AG04450 (cell line): ENCODE measurements around the gene PLXNA2. TPM values are rescaled to one million over a fixed set of nuclear protein-coding genes. Genes with fewer than 3 reads are reported as not detected.

ENCODE experiments used
- CTCF ChIA-PET: fragments of 300-600, 350-600 bp; formaldehyde crosslinking; extraction: SDS; loops from one replicate; lab custom pipeline; 2022; ENCODE audit warnings: antibody characterized with exemption, inconsistent platforms; lab: Charles Lee
- POLR2A ChIA-PET: fragments of 350-600 bp; formaldehyde crosslinking; extraction: SDS; loops from one replicate; lab custom pipeline; 2021; ENCODE audit warnings: antibody characterized with exemption, inconsistent platforms; lab: Yijun Ruan, JAX
- DNase-seq: peaks from one replicate; pipeline ENCODE4 v3.0.0-alpha.2; 2011; ENCODE audit warnings: low read depth, low spot score
- H3K27ac ChIP-seq: one replicate; pipeline ENCODE4 v1.5.1; 2012; ENCODE audit warnings: low read depth, low read length, control low read depth
- H3K27me3 ChIP-seq: one replicate; pipeline ENCODE4 v1.6.0; 2012; ENCODE audit warnings: low read length; ENCODE audit not compliant: control insufficient read depth, insufficient read depth
- H3K4me3 ChIP-seq: 2 replicates; pipeline ENCODE4 v1.5.1; 2011; ENCODE audit warnings: mild to moderate bottlenecking, low read depth, low read length, control low read depth
- H3K9me3 ChIP-seq: 2 replicates; pipeline ENCODE4 v1.5.1; 2012; ENCODE audit warnings: low read length; ENCODE audit not compliant: control insufficient read depth, insufficient read depth
- polyA plus RNA-seq: library from polyadenylated mRNA; depleted of rRNA; stranded (reverse); fragments of >200 nt; gene quantifications from 2 replicates; pipeline ENCODE4 v1.2.3, GENCODE V29; 2011
- TF ChIP-seq, protein P1 (sequence below): IDR thresholded peaks from 2 replicates; pipeline ENCODE4 v1.5.1; 2011; ENCODE audit warnings: low read depth, low read length, control low read depth, inconsistent platforms

The PLXNA2 gene
- polyA plus RNA-seq, 1 experiment = 0.10 TPM

DNA sequence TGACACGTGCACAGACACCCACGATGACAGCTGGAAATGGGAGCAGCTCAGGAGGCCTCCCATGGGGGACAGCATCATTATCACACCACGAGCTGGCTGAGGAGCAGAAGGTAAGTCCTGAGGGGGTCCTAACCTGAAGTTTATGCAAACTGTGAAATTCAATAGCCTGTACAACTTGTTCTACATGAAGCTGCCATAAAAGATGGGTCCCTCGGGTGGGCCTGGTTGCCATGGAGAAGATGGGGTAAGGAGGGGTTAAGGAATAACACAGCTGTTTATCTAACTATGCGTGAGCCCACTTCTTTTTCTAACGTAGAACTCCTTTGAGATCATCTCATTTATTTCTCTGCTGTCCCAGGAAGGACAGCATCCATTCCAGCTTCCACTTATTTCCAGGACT lies 169.8 kb downstream of the PLXNA2 start:
- no peaks in the 10 kb centered on the region for H3K9me3 ChIP-seq
- POLR2A ChIA-PET = no interaction called here
- H3K27ac ChIP-seq = no peak overlapping the region
- DNase-seq = no peak
- TF ChIP-seq, protein P1, sequence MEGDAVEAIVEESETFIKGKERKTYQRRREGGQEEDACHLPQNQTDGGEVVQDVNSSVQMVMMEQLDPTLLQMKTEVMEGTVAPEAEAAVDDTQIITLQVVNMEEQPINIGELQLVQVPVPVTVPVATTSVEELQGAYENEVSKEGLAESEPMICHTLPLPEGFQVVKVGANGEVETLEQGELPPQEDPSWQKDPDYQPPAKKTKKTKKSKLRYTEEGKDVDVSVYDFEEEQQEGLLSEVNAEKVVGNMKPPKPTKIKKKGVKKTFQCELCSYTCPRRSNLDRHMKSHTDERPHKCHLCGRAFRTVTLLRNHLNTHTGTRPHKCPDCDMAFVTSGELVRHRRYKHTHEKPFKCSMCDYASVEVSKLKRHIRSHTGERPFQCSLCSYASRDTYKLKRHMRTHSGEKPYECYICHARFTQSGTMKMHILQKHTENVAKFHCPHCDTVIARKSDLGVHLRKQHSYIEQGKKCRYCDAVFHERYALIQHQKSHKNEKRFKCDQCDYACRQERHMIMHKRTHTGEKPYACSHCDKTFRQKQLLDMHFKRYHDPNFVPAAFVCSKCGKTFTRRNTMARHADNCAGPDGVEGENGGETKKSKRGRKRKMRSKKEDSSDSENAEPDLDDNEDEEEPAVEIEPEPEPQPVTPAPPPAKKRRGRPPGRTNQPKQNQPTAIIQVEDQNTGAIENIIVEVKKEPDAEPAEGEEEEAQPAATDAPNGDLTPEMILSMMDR = no peak
- no peak overlapping the region for H3K4me3 ChIP-seq
- CTCF ChIA-PET = interaction anchor here (0.6 kb wide), 1 partner anchor 111 kb away, joined by 7 read pairs; no protein-coding TSS in a partner anchor
- H3K27me3 ChIP-seq = peaks cover 3% of the 10 kb centered on the region

DNA sequence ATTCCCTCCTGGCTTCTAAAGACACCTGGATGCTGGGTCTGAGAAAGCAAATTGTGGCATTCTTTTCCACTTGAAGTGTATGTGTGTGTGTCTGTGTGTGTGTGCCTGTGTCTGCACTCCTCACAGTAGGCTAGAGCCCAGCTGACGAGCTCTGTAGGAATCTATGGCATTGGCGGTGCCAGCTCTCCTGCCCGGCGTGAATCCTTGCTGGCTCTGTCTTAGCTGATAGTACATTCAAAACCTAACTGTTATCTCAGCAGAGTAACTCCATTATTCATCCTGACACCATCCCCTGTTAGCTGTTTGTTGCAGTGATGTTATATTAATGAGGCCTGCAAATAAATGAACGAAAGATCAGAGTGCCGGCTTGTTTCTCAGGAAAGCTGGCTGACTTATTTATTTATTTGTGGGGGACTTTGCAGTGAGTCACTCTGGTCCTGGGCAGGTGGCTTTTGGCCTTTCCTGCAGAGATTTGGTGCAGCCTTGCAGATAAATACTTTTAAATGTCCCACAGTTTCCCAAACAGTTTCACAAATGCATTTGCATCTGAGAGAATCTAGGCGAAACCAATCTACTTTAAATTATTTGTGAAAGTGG lies 172.7 kb downstream of the PLXNA2 start:
- CTCF ChIA-PET = interaction anchor here (1.0 to 2.0 kb wide), 4 partner anchors 21 to 166 kb away, joined by 4 to 14 read pairs (median 4); no protein-coding TSS in a partner anchor
- POLR2A ChIA-PET = no interaction called here
- Histone ChIP-seq H3K27me3 (peaks cover 3% of the 10 kb centered on the region), H3K9me3 (no peaks in the 10 kb centered on the region), H3K27ac (no peak overlapping the region), H3K4me3 (no peak overlapping the region)
- no peak for DNase-seq
- TF ChIP-seq, protein P1 = no peak

DNA sequence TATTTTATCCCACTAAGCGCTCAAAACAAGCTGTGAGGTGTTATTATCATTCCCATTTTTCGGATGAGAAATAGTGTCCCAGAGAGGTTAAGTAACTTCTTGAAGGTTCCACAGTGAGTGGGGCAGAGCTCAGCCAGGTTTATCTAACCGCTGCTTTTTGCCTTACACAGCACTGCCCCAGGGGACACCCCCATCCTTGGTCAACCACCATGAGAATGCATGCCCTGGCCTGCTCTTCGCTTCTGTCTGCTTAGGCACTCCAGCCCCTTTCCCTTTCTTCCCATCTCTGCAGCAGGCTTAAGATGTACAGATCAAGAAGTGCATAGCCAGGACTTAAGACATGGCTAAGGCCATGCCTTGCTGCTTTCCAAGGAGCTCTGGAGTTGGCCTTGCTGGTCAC lies 174.3 kb downstream of the PLXNA2 start:
- DNase-seq = no peak
- Histone ChIP-seq H3K27me3 (peaks cover 3% of the 10 kb centered on the region), H3K4me3 (no peak overlapping the region), H3K27ac (no peak overlapping the region), H3K9me3 (no peaks in the 10 kb centered on the region)
- POLR2A ChIA-PET = no interaction called here
- TF ChIP-seq, protein P1 = no peak
- CTCF ChIA-PET = interaction anchor here (0.6 to 2.0 kb wide), 3 partner anchors 24 to 62 kb away, joined by 3 to 14 read pairs (median 4); no protein-coding TSS in a partner anchor

DNA sequence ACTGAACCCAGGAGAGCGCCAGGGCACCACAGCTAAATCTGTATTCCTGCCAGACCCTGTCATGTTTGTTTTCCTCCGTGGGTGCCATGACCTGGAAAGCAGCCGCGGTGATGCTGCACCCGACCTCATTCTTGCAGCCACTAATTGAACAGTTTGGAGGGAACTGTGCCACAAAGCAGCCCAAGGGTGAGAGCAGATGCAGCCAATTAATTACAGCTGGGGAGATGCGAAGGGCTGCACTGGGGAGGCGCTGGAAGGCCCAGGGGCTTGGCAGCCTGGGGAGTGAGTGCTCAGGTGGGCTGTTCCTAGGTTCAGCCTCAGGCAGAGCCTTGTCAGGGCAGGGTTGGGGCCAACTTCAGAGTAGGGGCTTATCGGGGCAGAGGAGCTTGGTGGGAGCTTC lies 174.9 kb downstream of the PLXNA2 start:
- DNase-seq = no peak
- H3K27ac ChIP-seq = no peak overlapping the region
- TF ChIP-seq, protein P1 = no peak
- H3K27me3 ChIP-seq = peaks cover 3% of the 10 kb centered on the region
- POLR2A ChIA-PET = no interaction called here
- no peak overlapping the region for H3K4me3 ChIP-seq
- H3K9me3 ChIP-seq = no peaks in the 10 kb centered on the region
- CTCF ChIA-PET = interaction anchor here (0.5 to 1.2 kb wide), 2 partner anchors 48 to 106 kb away, joined by 4 read pairs; no protein-coding TSS in a partner anchor

DNA sequence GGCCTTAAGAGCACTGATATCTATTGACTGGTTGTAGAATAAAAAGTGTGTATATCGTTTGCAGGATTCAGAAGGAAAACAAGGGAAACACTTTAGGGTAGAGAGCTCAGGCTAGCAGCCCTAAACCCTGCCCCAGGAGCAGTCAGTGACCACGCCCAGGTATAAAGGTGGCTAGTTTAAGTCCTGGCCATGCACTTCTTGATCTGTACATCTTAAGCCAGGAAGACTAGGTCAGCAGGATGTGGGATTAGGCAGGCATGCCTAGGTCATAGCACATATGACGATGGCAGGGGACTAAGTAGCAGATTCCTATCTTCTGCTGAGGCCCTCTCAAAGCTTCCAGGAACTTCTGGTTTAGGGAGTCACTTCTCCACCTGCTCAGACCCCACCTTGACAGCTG lies 175.3 kb downstream of the PLXNA2 start:
- Histone ChIP-seq H3K27ac (no peak overlapping the region), H3K4me3 (no peak overlapping the region), H3K9me3 (no peaks in the 10 kb centered on the region), H3K27me3 (peaks cover 3% of the 10 kb centered on the region)
- TF ChIP-seq, protein P1 = no peak
- ChIA-PET CTCF (interaction anchor here (0.5 to 1.2 kb wide), 2 partner anchors 47 to 106 kb away, joined by 4 read pairs; no protein-coding TSS in a partner anchor), POLR2A (no interaction called here)
- DNase-seq = no peak
